ENCODE measurements around the gene DIPK1B.

DIPK1B gene

DNA sequence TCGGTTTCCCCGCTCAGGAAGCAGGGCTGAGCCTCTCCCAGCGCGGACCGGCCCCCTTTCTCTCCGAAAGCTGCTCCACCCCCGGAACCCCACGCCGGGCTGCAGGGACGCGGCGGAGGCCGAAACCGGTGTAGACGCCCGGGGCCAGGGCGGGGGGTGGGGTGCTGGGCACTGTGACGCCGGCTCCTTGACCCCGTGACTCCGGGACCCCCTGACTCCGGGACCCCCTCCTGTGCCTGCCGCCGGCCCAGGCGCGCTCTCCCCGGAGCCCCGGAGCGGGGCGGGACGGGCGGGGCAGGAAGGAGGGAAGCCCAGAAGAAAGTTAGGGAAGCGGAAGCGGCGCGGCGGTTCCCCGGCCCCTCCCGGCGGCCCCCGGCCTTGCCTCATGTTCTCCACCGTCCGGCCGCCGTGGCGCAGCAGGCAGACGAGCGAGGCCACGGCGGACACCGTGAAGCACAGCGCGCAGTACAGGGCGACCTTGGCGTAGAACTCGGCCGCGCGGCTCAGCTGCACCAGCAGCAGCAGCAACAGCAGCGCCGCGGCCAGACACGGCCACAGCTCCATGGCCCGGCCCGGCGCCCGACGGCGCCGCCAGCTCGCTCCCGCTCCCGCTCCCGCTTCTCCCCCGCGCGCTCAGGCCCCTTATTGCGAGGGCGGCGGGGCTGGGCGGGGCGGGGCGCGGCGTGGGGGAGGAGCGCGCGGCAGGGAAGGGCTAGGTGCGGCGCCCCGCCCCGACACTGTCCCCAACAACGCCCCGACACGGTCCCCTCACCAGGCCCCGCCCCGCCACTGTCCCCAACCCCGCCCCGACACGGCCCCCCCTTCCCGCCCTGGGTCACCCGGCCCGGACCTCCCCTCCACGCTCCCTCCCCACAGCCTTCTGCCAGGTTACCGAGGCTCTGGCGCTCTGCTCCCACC lies 25.3 kb upstream of the DIPK1B start, which contains the start of gene AGPAT2:
Gene AGPAT2, minus strand, starts transcription at position 664 of the 918 bp plus-strand sequence. Its CDS starts 100 bp downstream, at position 564.
- no peak for DNase-seq

DNA sequence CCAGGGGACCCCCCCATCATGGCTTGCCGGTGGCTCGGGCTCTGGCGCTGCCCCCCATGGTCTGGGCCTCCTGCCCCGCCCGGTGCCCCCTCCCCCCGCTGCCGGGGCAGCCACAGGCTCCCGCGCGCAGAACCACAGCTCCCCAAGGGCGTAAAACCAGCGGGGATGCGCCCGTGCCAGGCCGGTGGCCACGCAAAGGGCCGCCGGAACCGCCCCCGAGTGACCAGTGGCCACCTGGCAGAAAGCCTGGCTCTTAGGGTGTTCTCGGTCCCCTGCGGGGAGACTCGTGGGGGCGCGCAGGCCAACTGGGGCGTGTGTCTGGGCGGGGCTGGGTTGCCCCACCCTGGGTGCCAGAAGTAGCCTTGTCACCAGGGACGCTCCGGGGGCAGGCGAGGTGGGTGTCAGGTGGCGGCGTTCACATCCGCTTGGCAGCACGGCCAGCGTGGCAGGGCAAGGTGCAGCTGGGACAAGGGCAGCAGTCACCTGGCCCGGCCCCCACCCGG lies 24.6 kb upstream of the DIPK1B start:
- DNase-seq: no peak

DNA sequence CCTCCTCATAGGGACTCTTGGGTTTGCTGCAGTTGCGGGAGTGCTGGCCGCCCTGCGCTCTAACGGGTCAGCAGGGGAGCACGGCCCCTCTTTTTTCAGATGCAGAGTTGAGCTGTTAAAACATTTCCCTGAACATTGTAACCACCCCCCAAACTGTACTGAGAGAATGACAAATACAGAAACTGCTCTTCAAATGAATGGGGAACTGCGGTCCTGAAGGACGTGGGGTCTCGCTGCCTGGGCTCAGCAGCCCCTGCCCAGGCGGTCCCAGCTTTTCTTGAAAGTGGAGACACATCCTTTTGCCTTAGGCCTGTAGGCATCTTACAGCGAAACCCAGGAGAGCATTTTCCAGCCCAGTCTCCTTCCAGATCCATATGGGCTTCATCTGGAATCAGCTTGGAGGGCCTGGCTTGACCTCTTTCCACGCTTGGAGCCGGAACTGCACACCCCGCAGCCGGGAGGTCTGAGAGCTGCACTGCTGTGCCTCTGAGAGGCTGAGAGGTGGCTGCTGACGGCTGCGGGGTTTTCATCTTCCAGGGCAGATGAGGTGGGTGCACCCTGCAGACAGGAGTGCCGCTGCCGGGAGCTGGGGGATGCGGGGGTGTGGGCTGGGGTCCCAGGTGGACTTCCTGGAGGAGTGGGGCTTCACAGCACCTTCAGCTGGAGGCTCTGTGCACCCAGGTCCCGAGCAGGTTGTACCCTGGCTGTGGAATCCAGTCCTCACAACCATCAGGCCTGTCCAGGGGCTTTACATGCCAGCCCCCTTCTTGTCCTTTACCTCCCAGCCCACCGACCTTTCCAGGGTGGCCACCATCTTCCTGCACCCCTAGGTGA lies 23.9 kb upstream of the DIPK1B start:
- no peak for DNase-seq

DNA sequence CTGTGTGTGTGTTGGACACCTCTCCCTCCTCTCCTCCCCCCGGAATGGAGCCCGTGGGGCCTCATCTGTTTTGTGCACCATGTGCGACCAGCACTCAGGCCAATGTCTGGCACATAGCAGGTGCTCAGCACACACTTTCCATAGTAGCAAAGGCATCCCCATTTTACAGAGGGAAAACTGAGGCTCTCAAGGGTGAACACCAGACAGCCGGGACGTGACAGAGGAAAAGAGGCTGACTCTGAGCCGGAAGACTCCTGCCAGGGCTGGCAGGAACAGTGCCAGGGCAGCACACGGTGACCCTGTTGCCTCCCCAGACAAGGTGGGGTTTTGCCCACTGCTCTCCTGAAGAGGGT lies 23.3 kb upstream of the DIPK1B start:
- DNase-seq: no peak

DNA sequence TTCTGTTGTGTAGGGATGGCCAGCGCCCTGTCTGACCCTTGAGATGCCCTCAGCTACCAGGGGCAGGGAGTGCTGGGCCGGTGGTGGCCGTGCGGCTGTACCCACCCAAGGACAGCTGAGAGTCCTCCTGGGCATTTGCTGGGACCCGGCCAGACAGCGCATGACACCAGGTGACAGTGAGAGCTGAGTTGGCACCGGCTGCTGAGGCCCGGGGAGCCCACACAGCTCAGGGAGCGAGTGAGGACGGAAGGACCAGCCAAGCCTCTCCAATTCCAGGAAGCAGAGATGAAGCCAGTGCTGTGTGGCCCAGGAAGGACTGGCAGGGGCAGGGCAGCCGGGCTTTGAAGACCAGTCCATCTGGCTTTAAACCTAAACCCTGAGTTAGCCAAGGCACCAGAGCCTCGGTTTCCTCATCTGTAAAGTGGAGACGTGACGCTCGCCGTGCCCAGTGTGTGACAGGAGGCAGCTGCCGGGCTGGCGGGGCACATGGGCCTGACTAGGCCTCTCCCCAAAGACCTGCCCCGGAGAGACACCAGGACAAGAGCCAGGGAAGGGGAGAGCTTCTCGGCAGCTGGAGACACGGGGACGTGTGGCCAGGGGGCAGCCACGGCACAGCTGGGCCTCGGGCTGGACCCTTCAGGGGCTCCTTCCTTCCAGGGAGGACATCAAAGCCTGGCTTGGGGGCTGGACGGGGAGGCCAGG lies 22.1 kb upstream of the DIPK1B start:
- no peak for DNase-seq

DNA sequence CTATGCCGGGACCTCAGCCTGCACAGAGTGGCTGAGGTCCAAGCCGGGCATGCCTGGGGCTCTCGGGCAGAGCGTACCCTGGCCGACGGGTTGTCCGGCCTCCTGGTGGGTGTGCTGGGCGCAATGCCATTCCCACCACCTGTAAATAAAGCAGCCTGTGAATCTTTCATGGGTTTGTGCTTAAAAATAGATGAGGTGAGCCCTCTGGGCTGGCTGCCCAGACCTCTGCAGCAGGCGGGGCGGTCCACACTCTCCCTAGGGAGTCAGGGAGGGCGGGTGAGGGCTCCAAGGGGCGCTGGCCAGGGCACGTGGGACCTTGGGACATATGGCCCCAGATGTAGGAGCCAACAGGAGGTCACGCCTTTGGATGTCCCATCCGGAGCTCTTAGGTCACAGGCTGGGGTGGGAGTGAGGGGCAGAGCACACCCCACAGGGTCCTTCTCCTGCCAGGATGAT lies 21.5 kb upstream of the DIPK1B start:
- DNase-seq: no peak

DNA sequence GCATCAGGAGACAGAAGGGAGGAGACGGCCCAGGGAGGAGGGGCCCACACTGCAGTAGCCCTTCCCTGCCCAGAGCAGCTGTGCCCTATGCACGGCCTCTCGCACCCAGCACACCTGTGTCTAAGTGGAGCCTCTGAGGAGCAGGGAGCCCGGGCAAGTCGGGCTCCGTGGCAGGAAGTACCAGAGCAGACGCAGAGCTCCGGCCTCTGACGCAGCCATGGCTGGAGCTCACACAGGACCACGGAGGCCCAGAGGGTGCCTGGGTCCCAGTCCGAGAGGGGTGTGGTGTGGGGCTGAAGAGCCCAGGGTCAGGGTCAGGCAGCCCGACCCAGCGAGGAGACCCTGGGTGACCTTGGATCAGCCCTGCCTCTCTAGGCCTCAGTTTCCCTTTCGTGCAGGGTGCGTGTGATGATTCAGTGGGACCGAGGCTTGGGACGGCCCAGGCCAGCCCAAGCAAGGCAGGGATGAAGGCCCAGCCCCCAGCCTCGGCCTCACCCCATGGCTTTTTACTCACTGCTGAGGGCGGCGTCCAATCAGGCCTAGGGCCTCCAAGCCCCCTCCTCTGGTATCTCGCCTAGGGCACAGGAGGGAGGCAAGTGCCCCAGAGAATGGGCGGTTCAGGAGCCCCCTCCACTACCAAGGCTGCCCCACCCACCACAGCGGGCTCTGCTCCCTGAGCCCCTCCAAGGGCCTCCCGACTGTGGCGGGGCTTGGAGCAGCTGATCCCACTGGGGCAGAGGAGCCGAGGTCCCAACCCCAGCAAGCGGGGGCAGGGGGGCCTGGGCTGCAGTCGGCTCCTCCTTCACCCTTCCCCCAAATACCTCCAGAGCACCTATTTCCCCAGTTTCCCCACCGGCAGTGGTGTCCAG lies 20.8 kb upstream of the DIPK1B start:
- DNase-seq: no peak

DNA sequence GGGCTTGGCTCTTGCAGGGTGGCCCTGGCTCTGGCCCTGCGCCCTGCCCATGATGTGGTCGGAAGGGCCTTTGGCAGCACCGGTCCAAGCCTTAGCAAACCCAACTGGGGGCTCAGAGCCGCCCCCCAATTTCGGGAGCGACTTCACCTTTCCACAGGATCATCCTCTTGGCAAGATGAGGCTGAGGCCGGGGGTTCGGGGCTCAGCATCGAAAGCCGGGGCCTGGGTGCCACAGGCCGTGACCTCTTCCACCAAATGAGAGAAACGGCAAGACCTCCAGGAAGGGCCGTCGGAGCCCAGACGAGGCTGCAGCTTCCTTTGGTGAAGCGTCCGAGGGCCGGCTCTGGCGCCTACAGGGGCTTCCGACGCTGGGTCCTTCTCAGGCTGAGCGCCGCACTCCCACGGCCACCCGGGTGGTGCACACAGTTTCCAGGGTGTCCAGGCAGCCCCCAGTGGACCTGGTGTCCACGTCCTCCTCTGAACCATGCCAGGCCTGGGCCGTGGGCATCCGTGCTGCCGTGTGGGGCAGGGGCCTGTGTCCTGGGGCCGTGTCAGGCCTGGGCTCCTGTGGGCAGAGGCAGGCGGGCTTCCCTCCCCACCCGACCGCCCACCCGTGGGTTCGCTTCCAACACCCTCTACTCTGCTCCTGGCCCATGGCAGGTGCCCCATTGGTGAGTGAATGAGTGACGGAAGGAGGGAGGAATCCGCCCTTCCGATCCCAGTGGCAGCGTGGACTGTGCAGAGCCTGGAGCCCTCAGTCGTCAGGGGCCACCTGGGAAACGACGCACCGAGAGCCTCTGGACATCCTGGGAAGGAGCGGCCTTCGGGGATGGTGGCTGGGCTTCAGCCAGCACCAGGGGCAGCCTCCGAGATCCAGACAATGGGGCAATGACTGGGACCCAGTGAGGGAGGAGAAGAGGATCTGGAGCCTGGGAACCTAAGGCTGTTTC lies 19.9 kb upstream of the DIPK1B start:
- no peak for DNase-seq

DNA sequence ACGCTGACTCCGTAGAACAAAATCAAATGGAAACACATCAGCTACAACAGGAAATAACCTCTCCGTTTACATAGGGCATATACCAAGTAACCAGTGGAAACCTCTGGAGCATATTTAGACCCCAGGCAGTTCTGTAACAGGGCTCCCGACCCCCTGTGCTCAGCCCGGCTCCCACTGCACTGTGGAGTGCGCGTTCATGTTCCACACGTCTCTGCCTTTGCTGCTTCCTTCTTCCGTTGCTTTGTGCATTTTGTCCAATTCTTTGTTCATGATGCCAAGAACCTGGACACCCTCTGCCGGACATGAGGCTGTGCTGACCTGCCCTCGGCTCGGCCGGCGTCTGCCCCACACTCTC lies 19.3 kb upstream of the DIPK1B start:
- DNase-seq: no peak

DNA sequence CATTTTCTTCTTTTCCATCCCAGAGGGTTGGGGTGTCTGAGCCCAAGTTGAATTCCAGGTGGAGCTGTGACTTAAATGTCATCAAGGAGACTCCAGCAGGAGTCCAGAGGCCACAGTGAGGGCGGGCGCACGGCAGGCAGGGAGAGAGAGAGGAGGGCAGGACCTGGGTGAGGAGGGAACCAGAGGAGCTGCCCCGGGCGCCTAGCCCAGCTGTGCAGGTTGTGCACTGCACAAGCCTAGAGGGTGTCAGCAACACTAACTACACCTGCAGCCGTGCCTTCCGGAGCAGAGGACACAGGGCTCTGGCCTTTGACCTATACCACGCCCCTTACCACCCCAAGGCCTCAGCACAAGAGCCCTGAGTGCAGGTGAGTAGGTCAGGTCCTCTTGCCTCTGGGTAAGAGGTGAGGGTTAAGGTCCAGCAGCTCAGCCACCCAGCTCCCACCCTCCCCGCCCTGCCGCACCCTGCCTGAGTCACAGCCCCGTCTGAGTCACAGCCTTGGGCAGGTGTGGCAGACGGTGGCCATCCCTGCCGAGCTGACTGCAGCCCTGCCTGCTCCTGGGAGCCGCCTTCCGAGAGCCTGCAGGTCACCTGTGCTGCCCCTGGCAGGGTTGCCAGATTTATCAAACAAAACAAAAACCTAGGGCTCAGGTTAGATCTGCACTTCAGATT lies 18.7 kb upstream of the DIPK1B start:
- no peak for DNase-seq

DNA sequence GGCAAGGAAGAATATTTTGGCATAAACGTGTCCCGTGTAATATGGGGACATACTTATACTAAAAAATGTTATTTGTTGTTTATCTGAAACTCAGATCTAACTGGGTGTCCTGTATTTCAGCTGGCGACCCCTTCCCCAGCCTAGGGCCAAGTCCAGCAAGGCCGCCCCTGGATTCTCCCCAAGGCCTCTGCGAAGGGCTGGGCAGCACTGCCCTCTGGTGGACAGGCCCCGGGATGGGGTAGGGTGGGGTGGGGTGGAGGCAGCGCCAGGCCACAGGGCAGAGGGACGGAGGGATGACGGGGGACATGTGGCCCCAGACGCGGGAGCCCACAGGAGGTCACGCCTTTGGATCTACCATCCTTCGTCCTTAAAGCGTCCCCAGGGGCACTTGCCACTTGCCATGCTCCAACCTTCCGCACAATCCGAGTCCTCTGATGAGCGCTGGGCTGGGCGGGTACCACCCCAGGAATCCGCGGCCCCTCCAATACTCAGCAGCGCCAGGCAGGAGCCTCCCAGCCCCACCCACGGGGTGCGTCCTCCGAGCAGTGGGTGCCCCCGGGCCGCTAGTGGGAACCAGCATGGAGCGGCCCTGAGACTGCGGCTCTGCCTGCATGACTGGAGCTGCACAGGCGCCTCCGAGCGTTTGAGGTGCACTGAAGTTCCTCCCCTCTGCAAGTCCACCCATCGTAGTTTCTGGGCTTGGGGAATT lies 18.1 kb upstream of the DIPK1B start:
- no peak for DNase-seq

DNA sequence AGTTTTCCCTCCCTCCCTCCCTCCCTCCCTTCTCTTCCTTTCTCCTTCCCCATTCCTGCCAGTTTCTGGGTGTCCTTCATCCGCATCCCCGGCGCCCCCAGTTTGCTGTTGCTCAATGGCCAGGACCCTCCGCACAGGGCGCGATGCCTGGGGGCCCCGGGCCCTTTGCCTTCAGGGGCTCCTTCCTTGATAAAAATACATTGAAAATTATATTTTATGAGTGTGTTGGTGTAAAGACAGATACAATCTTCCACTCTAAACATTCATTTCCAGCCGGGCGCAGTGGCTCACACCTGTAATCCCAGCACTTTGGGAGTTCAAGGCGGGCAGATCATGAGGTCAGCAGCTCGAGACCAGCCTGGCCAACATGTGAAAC lies 17.5 kb upstream of the DIPK1B start:
- DNase-seq: no peak

DNA sequence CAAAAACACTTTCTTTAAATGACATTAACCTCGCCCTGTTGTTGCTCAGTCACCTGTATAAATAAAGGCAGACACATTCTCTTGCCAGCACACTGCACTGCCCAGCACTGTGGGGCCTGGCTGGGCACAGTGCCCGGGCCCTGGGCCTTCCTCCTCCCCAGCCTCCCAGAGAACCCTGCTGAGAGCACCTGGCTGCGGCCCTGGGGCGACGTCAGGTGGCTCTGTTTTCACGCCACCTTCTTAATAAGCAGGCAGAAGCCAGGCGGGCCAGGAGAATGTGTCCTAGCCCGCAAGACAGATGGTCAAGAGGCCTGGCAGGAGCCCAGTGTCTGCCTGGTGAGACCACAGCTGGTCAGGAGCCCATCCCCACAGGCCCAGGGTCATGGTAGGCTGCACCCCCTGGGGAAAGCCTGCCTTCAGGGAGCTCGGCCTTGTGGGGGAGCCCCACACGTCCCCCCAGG lies 16.9 kb upstream of the DIPK1B start:
- DNase-seq: no peak

DNA sequence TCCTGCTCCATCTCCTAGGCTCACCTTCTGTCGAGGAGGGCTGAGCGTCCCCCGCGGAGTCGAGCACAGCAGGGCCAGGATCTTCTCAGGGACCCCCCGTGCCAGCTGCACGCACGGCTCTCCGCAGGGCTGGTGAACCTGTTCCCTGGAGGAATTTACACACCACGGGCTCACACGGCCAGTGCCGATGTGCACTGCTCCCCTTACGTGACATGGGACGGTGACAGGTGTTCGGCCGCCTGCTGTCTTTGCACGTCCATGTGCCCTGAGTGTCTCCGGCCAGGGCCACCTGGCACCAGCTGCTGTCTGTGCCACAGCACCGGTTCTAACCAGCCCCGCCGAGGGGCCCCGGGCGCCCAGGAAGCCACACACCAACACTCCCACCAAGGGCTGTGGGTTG lies 16.4 kb upstream of the DIPK1B start:
- no peak for DNase-seq

DNA sequence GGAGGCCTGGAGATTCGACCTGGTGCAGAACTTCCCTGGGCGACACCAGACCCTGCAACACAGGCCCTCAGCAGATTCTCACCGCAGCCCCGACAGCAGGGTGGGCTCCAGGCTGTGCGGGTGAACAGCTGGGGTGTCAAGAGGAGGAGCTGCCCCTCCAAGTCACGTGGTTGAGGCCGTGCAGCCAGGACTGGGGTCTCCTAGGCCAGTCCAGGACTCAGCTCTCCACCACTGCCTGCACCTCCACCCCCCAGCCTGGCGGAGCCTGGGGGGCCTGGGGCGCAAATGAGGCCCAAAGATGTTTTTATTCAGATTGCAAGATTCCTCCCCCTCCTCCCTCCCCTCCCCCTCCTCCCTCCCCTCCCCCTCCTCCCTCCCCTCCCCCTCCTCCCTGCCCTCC lies 15.9 kb upstream of the DIPK1B start:
- DNase-seq: no peak

DNA sequence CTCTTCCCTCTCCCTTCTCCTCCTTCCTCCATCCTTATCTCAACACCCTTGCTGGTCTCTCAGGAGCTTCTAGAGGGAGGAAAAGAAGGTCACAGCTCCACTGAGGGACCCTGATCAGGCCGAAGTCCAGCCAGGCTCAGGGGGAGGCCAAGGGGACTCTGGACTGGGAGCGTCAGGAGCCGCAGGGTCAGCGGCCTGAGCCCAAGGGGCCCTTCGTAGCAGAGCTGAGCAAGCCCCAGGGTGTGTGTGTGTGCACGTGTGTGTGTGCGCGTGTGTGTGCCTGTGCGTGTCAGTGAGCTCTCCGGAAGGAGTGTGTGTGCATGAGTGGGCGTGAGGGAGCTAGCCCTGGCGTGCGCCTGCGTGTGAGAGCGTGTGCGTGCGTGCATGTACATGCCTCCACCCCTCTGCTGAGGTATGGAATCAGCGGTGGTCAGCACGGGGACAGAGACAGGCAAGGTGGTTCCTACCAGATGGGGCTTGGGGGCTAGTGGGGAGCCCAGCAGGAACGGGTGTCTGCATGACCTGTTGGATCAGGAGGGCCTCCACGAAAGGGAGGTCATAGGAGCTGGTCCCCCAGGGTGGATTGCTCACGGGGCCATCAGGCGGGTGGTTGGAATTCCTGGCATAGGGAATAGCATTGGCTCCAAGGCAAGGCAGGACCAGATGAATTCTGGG lies 15.1 kb upstream of the DIPK1B start:
- no peak for DNase-seq

DNA sequence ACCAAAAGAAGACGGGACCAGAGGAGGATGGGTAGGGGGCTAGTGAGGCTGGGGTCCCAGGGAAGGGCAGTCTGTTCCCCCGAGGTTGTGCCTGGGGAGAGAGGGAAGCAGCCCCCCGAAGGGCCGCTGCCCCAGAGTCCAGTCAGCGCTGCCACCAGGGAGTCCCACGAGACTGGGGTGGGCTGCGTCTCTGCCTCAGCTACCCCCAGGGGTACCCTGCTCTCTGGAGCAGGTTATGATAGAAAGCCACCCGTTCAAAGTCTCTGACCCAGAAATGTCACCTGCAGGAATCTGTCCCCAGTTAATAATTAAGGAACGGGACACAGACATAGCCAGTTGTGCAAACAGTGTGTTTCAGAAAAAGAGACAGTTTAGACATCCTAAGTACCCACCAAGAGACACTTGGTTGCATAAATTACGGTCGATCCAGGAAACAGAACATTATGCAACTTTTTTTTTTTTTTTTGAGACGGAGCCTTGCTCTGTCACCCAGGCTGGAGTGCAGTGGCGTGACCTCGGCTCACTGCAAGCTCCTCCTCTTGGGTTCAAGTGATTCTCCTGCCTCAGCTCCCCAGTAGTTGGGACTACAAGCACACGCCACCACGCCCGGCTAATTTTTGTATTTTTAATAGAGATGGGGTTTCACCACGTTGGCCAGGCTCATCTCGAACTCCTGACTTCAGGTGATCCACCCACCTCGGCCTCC lies 14.4 kb upstream of the DIPK1B start:
- no peak for DNase-seq

DNA sequence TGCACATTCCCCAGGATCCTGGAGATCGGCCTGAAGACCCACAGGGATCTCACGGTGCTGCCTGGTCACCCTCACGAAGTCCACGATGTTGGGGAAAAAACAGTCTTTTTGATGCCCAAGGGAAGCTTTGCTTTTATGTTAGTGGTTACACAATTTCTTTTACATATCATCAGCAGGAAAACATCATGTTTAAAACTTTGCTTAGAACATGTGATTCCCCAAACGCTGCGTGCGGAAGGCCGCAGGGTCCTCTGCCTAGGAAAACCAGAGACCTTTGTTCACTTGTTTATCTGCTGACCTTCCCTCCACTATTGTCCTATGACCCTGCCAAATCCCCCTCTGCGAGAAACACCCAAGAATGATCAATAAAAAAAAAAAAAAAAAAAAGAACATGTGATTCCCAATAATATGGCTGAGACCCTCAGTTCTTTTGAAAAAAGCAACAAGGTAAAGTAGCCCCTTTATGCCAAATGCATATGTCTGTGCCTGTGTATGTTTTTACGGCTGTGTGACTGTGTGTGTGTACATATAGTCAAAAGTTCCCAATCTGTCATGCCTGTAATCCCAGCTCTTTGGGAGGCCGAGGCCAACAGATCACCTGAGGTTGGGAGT lies 13.6 kb upstream of the DIPK1B start:
- no peak for DNase-seq
